Suprapubic skin (tissue), 4 donors: Measurements from ENCODE around the gene SHROOM3.

Experiments used
- POLR2A ChIP-seq, 2 donors: fragments of 450-650 bp; IDR thresholded peaks; one replicate each; pipeline ENCODE4 v1.6.1; 2017; ENCODE audit warnings: antibody characterized with exemption in 2 of 2, mild to moderate bottlenecking in 2 of 2, moderate library complexity in 2 of 2
- POLR2AphosphoS5 ChIP-seq, 3 donors: sonication (generic); formaldehyde crosslinking; IDR thresholded peaks; one replicate each; pipeline ENCODE4 v1.6.1; 2017; ENCODE audit warnings: antibody characterized with exemption in 3 of 3
- TF ChIP-seq, protein P1 (sequence below), 2 donors: fragments of 200-600 bp in 1 of 2; fragments of 450-650 bp in 1 of 2; sonication (generic) in 1 of 2; IDR thresholded peaks; one replicate each; pipeline ENCODE4 v1.5.1; 2016 to 2019; ENCODE audit warnings: antibody characterized with exemption in 2 of 2, mild to moderate bottlenecking in 1 of 2, moderate library complexity in 1 of 2

DNA sequence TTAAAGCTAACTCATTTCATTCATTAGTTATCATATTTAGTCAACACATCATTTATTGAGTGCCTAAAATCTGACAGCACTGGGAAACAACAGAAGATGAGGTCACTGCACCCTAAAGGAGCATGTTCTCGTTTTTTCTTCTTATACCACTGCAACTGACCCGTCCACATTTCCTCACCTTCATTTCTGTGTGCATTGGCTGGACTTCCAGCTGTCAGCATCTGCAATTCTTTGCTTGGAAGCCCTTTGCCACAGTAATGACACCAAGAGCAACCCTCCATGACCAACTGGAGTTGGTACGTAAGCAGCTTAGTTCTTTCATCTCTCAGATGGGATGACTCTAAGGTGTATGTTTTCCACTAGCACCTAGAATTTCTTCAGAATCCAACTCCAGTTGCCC, 13.2 kb downstream of the SHROOM3 start:
- TF ChIP-seq POLR2A (IDR thresholded peaks at IDR 0.05) (no peak), POLR2AphosphoS5 (IDR thresholded peaks at IDR 0.05) (no peak)
- TF ChIP-seq, protein P1, sequence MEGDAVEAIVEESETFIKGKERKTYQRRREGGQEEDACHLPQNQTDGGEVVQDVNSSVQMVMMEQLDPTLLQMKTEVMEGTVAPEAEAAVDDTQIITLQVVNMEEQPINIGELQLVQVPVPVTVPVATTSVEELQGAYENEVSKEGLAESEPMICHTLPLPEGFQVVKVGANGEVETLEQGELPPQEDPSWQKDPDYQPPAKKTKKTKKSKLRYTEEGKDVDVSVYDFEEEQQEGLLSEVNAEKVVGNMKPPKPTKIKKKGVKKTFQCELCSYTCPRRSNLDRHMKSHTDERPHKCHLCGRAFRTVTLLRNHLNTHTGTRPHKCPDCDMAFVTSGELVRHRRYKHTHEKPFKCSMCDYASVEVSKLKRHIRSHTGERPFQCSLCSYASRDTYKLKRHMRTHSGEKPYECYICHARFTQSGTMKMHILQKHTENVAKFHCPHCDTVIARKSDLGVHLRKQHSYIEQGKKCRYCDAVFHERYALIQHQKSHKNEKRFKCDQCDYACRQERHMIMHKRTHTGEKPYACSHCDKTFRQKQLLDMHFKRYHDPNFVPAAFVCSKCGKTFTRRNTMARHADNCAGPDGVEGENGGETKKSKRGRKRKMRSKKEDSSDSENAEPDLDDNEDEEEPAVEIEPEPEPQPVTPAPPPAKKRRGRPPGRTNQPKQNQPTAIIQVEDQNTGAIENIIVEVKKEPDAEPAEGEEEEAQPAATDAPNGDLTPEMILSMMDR (IDR thresholded peaks at IDR 0.05): no peak
